Cardiac atrium fibroblast (primary cell): ENCODE measurements around the gene NQO1. TPM values are rescaled to one million over a fixed set of nuclear protein-coding genes. Genes with fewer than 3 reads are reported as not detected.

Source experiments
- total RNA-seq: library from RNA; depleted of rRNA; stranded (reverse); fragments of >200 nt; gene quantifications from 2 replicates; pipeline ENCODE4 v1.2.3, GENCODE V29; 2015

The NQO1 gene
- total RNA-seq = 589 and 681 TPM in 2 replicates

DNA sequence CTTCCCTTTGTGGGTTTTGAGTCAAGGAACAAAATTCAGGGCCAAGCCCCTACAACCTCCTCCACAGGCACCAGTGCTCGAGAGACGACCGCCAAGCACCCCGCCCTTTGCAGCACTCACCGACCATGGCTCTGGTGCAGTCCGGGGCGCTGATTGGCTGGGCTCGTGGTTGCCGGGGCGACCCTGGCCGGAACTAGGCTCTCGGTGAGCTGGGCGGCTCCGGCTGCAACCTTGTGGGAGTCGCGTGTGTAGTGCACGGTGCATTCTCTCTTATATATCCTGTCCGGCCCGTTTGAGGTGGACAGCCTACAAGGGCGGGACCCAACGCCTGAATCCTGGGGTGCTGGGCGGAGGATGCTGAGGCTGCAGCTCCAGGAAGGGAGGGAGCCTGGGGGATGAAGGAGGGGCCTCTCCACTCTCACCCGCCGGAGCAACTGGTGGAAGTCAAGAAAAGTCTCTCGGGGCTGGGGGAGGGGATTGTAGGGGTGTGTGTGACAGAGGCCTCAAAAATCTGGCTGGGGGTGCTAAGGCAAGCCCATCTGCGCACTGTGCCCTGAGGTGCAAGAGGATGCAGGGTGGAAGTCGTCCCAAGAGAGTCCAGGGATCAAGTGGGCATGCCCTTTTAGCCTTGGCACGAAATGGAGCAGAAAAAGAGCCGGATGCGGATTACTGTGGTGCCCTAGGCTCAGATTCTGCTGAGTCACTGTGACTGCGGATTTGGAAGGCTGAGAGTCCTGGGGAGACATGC lies at the start of gene NQO1:
Gene NQO1, minus strand, starts transcription at position 248 of the 748 bp plus-strand sequence. Its CDS starts 121 bp downstream, at position 127.

DNA sequence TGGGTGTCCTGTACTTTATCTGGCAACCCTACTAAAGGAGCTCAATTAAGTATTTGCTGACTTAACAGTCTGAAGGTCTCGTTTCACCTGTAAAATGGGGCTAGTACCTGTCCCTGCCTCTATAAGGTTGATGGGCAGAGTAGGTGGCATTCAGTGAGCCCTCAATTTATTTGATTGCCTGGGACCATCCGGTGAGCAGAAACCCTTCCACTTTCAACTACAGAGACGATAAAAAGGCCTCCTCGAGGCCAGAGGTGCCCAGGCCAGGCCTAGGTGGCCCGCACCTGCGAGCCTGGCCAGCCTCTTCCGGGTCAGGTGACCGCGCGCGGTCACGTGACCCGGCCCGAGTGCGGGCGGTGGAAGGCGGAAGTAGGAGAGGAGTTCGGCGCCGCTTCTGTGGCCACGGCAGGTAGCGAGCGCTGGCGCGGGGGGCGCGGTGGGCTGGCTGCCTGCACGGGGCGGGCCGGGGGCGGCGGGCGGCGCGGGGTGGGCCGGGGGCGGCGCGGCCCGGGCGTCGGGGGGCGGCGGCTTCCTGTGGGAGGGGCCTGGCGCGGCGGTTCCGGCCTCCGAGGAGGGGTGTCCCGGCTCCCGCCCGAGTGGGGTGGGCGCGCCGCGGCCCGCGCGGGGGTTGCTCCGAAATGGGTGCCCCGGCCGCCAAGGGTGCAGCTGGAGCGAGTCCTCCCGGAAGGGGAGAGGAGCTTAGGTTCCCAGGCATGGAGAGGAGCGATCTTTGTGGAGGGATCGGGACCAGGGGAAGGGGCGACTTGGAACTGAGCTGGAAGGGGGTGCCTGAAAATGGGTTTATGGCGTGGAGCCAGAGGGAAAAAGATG lies 35.8 kb upstream of the NQO1 start, which contains the start of gene WWP2:
Gene WWP2, plus strand, starts transcription at position 350 of the 831 bp plus-strand sequence. CDS start 24,679 bp downstream, outside the sequence.

DNA sequence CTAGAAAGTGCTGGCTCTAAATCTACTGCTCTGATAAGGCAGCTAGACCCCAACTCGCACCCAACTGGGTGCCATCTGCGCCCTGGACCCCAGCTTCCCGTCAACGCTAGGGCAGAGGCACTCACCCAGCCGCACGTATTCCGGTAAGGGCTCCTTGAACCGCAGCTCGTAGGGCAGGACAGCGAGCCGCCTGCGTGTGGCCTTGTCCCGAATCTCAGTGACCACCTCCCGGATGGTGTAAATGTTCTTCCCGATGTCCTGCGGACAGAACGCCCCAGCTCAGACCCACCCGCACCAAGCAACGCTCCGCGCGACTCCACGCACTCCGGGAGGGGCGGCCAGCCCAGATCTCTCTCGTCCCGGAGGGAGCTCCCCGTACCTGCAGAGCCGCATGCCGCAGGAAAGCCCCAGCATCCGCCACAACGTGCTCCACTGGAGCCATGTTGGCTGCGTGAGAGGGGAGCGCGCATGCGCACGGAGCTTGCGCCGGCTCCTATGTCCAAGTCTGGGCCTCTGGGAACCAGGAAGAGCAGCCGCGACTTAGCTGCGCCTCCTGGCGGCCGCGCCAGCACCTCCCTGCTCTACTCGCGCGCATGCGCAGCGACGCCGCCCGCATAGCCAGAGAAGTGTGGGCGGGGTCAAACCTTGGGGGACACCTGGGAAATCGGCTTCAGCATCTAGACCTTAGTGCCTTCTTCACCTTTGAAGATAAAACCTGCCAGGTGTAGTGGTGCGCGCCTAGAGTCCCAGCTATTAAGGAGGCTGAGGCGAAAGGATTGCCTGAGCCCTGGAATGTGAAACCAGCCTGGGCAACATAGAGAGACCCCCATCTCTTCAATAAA lies 28.3 kb upstream of the NQO1 start, which contains the start of gene NOB1:
Gene NOB1, minus strand, starts transcription at position 458 of the 842 bp plus-strand sequence. Its CDS starts 16 bp downstream, at position 442.

Other genes starting within 250 kb of the NQO1 start
- 16.0 and 21.8 TPM in 2 replicates for gene NFAT5, start 160.6 kb downstream of the NQO1 start, total RNA-seq
- gene NOB1, start 28.4 kb upstream of the NQO1 start, total RNA-seq = 22.2 and 36.3 TPM in 2 replicates
- gene WWP2, start 35.8 kb upstream of the NQO1 start, total RNA-seq = 21.7 and 32.9 TPM in 2 replicates
- not detected in 2 replicates for gene CLEC18A, start 224.8 kb upstream of the NQO1 start, total RNA-seq